CD4-positive, alpha-beta T cell treated with Interleukin-4 for 4 hours (primary cell): ENCODE measurements around the gene ZFHX2.

Source experiments
- DNase-seq: peaks from one replicate; pipeline ENCODE4 v3.0.0-alpha.2; 2020

The ZFHX2 gene

DNA sequence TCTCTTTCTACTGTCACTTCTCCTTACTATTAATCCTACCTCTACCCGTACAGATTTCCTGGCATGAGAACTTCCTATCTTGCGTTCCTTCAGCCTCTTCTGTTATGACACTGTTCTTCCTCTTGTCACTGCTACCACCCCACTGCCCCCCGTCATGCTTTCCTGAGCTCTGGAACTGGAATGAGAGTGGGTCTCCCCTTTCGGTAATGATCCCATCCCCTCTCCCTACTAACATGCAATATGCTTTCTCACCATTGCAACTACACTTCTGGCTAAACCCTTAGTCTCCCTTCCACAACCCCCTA is 20.9 kb upstream of the ZFHX2 start:
- DNase-seq: no peak

- DNase-seq: no peak
Measured at GRCh38 chr14:23571701-23572523, 20.3 kb upstream of the ZFHX2 start.

- no peak for DNase-seq
Measured at GRCh38 chr14:23570806-23571483, 19.4 kb upstream of the ZFHX2 start.

DNA sequence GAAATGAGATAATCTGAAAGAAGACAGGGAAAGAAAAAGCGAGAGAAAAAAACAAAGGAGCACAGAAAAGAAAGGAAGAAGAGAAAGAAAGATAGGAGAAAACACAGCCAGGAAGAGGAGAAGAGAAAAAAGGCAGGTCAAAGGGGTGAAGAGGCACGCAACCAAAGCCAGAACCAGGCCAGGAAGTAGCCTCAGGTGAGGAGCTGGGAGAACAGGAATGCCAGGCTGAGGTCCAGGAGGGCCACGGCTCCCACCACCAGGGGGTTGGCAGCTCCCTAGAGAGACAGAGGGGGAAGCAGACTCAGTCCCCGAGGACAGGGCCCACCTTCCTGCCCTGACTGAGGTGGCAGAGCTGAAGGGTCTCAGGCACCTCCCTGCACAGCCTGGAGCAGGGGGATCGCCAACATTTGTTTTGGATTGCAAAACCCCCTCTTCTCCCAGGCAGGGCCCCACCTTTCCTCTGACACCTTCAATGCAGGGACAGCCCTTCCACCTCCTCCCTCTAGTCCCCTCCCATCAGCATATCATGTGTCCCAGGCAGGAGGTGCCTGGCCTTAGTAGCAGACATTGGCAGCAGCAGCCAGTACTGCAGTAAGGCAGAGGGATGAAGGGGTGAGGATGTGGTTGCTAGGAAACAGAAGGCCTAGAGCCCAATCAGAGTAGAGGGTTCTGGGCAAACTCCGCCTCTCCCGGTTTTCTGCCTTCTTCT is 18.0 kb upstream of the ZFHX2 start:
- no peak for DNase-seq

GRCh38 chr14:23568600-23569331 is 17.2 kb upstream of the ZFHX2 start:
- no peak for DNase-seq

GRCh38 chr14:23568021-23568599 is 16.5 kb upstream of the ZFHX2 start:
- DNase-seq: no peak

- DNase-seq: peak; percentile 90
Measured at GRCh38 chr14:23567186-23568020, 15.8 kb upstream of the ZFHX2 start, which contains the start of gene AP1G2. TSS of gene AP1G2 (minus strand) at chr14:23567791. CDS start at chr14:23567314, 477 bp downstream.

DNA sequence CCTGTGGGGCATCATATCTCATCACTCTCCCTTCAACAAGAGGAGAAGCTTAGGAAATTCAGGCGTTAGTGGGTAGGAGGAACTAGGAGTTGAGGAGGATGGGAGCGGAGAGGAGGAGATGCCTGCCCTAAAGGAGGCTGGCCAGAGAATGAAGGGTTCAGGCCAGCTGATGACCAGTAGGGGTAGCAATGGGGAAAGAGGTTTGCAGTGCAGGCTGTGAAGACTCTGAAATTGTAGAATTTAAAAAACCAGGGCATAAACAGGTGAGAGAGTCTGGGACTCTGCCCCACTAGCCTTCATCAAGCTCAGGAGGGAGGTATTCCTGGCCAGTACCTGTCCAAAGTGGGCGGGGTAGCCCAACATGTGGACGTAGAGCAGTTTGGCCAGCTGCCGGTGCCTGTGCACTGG is 15.2 kb upstream of the ZFHX2 start:
- DNase-seq: no peak

- DNase-seq: no peak
Measured at GRCh38 chr14:23566112-23566777, 14.7 kb upstream of the ZFHX2 start.

DNA sequence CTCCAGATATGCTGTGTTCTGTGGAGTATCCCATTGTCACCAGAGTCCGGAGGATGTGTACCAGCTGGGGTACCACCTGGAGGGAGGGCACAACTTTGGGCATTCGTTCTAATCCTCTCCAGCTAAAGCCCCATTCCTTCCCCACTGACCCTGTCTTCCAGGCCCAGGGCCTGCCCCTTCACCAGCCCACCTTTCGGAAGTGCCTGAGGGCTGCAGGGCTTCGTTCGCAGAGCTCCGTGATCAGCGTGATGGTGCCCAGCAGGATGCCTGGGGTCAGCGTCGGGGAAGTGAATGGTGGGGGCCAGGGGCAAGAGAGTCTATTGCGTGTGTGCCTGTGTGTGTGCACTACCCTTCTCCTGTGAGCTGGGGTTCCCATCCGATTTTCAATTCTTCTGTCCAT is 14.1 kb upstream of the ZFHX2 start:
- no peak for DNase-seq

GRCh38 chr14:23564876-23565275 is 13.3 kb upstream of the ZFHX2 start:
- no peak for DNase-seq

- no peak for DNase-seq
Measured at GRCh38 chr14:23564181-23564812, 12.7 kb upstream of the ZFHX2 start.

- no peak for DNase-seq
Measured at GRCh38 chr14:23563473-23564180, 12.1 kb upstream of the ZFHX2 start.

GRCh38 chr14:23562822-23563472 is 11.4 kb upstream of the ZFHX2 start:
- peak; percentile 63 for DNase-seq

DNA sequence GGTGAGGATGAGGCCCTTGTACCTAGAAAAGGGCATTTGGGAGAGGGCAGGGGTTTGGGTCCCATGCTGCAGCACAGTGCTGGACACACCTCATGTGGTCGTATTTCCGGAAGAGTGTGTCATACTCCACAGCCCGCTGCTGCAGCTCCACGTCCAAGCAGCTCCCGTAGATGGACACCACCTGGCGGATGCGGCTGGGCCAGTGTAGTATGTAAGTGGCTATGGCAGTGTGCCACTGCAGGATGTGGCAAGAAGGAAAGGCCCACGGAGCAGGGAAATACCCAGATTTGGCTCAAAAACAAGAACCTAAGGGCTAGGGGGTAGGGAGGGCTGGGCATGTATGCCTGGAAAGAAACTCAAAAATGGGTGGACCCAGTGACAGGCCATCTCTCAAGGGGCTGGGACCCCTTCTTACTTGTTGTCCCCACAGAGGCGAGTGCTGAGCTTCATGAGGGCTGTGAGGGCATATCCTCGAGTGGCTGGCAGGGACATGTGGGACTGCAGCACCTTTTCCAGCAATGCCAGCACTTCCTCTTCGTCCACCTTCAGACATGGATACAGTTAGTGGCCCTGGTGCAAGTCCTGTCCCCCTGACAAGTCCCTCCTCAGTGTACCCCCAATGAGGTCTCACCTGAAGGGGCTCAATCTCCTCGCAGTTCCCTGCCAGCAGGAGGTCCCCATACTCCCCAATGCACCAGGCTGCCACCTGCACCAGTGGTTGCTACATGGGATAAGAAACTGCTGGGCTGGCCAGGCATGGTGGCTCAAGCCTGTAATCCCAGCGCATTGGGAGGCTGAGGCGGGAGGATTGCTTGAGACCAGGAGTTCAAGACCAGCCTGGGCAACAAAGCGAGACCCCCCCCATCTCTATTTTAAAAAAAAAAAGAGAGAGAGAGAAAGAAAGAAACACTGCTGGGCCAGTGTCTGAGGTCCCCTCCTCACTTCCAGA is 10.6 kb upstream of the ZFHX2 start:
- no peak for DNase-seq

- no peak for DNase-seq
Measured at GRCh38 chr14:23561259-23561658, 9.7 kb upstream of the ZFHX2 start.

DNA sequence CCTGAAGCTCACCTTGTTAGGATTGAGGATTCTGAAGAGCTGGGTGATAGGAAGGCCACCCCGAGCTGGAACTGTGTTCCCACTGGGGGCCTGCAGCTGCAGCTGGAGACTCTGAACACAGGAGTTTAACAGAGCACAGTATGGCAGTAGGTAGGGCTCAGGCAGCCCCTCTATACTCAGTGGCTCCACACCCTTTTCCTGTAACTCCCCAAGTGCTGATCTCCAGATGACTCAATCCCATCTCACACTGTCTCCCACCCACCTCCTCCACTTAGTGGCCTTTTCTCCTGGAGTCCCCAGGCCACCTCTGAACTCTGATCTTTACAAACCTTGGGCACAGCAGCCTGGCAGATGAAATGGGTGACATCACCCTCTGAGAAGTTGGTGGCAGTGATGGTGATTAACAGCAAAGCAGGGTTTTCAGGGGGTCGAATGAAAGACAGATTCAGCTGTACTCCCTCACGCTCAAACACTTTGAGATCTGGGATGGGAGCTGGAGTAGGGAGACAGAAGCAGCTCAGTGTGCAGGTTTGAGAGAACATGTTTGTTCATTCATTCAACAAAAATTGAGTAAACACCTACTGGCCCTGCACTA is 8.5 kb upstream of the ZFHX2 start:
- DNase-seq: no peak
